ENCODE results near the gene SLIT3.

GRCh38 chr5:168646335-168646734, 654.6 kb downstream of the SLIT3 start:
- TF ChIP-seq CTCF (IDR thresholded peaks at IDR 0.05 in 2 of 3, conservative IDR thresholded peaks at IDR 0.05 in 1 of 3; ENCODE audit: borderline replicate concordance in 1 of 3, insufficient read depth in 1 of 3, low read depth in 2 of 3, low read length in 2 of 3) = no peak
- TF ChIP-seq MAX (IDR thresholded peaks at IDR 0.05) = no peak
- no peak for TF ChIP-seq CBX3 (IDR thresholded peaks at IDR 0.05; ENCODE audit: low read depth)
- no peak for TF ChIP-seq POLR2A (IDR thresholded peaks at IDR 0.05; ENCODE audit: borderline replicate concordance, extremely low read depth, insufficient read depth, insufficient read length)
- TF ChIP-seq JUND (IDR thresholded peaks at IDR 0.05) = no peak
- TF ChIP-seq YY1 (IDR thresholded peaks at IDR 0.05; ENCODE audit: extremely low read depth, insufficient replicate concordance, low read depth, low read length) = no peak
- TF ChIP-seq POLR2AphosphoS5 (IDR thresholded peaks at IDR 0.05; ENCODE audit: low read depth, low read length) = no peak
- no peak for TF ChIP-seq SRF (IDR thresholded peaks at IDR 0.05; ENCODE audit: low read depth)
- no peak for TF ChIP-seq RAD21 (IDR thresholded peaks at IDR 0.05; ENCODE audit: low read depth)
- no peak for TF ChIP-seq ZBTB33 (IDR thresholded peaks at IDR 0.05; ENCODE audit: extremely low read depth, insufficient replicate concordance, low read length)

Measured in HCT116 (cell line).